Omental fat pad (tissue), 4 donors: ENCODE results near the gene FOXP4. TPM values are rescaled to one million over a fixed set of nuclear protein-coding genes. Genes with fewer than 3 reads are reported as not detected.

Experiments used
- ATAC-seq: fragments of 150-250 bp; one replicate; pipeline ENCODE4 v1.9.1; 2016; ENCODE audit warnings: mild to moderate bottlenecking, moderate library complexity; ENCODE audit not compliant: low FRiP score
- DNase-seq: peaks from one replicate; pipeline ENCODE4 v3.0.0-alpha.2; 2019; ENCODE audit warnings: low spot score
- CTCF ChIP-seq, 3 donors: fragments of 450-650 bp; IDR thresholded peaks; one replicate each; pipeline ENCODE4 v1.5.1; 2016 to 2017; ENCODE audit warnings: antibody characterized with exemption in 3 of 3, mild to moderate bottlenecking in 3 of 3, moderate library complexity in 2 of 3
- total RNA-seq, 4 donors: library from RNA; depleted of rRNA; stranded (reverse); fragments of >200 nt; gene quantifications; one replicate each; pipeline ENCODE4 v1.1.0, GENCODE V29; 2016

The FOXP4 gene
- total RNA-seq, 4 donors from 2014 or later, result 3.6 to 9.0 (median 5.5) TPM

DNA sequence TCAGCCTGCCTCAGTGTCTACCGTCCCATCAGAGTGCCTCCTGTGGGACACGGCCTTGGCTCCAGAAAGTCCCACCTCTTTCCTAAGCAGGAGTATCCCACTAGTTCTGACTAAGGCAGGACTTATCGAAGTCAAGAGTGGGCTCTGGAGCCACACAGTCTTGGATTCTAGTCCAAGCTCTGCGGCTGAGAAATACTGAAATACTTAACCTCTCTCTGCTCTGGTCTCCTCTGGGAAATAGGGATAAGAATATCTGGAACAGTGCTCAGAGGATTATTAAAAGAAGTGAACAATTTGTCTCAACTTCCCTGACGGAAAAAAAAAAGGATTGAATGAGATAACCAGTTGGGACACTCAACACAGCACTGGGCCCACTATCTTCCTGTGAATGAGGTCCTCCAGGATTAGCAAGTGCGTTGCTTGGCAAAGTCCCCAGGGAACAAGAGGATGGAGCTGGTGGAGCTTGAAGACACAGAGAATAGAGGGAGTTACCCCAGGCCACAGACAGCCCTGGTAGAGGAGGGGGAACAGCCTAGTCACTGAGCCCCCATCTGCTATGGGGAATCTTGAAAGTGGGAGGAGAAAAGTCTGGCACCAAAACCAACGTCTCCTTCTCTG is 34.6 kb upstream of the FOXP4 start:
- TF ChIP-seq CTCF (IDR thresholded peaks at IDR 0.05), result no peak
- no peak for ATAC-seq
- no peak for DNase-seq

GRCh38 chr6:41512146-41512701 is 34.0 kb upstream of the FOXP4 start:
- no peak for TF ChIP-seq CTCF (IDR thresholded peaks at IDR 0.05)
- DNase-seq (no peak), ATAC-seq (no peak)

GRCh38 chr6:41515995-41516394 is 30.2 kb upstream of the FOXP4 start:
- TF ChIP-seq CTCF (IDR thresholded peaks at IDR 0.05), result no peak
- DNase-seq, result no peak
- no peak for ATAC-seq

- no peak for ATAC-seq
- no peak for TF ChIP-seq CTCF (IDR thresholded peaks at IDR 0.05)
Measured at GRCh38 chr6:41518118-41518517, 28.1 kb upstream of the FOXP4 start.

GRCh38 chr6:41519305-41519744 is 26.9 kb upstream of the FOXP4 start:
- ATAC-seq (no peak), DNase-seq (no peak)
- TF ChIP-seq CTCF (IDR thresholded peaks at IDR 0.05), result no peak

More at GRCh38 chr6:41518118-41518517, 28.1 kb upstream of the FOXP4 start:
- no peak for DNase-seq

GRCh38 chr6:41519745-41520699 is 26.2 kb upstream of the FOXP4 start:
- no peak for DNase-seq
- no peak for TF ChIP-seq CTCF (IDR thresholded peaks at IDR 0.05)
- ATAC-seq, result no peak
